Cerebellar cortex (tissue), 1 donor: Measurements from ENCODE around the gene IL11.

Experiments
- DNase-seq: peaks from one replicate; pipeline ENCODE4 v3.0.0-alpha.2; 2015; ENCODE audit warnings: low spot score

IL11 gene

DNA sequence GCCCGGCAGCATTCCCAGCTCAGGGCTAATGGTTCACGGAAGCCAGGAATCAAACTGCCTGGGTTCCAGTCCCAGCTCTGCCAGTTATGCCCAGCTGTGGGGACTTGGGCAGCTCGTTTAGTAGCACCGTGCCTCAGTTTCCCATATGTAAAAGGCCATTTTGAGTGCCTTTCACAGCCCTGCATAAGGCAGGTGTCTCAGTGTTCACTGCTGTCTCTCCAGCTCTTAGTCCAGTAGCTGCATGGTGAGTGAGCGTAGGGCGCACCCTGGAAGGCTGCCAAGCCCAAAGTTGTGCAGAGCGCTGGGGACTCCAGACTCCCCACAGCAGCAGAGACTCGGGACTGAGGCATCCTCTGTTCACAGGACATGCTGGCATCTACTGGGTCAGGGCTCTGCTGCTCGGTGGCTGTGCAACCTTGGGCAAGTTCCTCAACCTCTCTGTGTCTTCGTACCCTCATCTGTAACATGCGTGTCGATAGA lies 21.0 kb upstream of the IL11 start:
- no peak for DNase-seq

DNA sequence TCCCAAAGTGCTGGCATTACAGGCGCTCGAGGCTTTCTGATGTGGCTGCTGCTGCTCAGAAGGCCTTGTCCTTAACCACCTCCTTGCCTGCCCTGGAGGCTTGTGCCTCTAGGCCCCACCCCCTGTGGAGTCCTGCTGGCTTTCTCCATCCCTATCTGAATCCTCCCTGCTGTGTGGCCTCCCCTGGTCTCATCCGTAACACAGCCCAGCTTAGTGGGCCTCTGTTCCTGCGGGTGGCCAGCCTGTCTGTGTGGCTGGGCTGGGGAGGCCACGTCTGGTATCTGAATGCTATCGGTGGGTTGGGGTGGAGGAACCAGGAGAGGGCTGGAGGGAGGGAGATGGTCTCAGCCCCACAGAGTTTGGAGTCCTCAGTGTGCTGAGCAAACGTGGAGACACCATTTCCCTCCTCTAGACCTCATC lies 20.2 kb upstream of the IL11 start:
- no peak for DNase-seq

DNA sequence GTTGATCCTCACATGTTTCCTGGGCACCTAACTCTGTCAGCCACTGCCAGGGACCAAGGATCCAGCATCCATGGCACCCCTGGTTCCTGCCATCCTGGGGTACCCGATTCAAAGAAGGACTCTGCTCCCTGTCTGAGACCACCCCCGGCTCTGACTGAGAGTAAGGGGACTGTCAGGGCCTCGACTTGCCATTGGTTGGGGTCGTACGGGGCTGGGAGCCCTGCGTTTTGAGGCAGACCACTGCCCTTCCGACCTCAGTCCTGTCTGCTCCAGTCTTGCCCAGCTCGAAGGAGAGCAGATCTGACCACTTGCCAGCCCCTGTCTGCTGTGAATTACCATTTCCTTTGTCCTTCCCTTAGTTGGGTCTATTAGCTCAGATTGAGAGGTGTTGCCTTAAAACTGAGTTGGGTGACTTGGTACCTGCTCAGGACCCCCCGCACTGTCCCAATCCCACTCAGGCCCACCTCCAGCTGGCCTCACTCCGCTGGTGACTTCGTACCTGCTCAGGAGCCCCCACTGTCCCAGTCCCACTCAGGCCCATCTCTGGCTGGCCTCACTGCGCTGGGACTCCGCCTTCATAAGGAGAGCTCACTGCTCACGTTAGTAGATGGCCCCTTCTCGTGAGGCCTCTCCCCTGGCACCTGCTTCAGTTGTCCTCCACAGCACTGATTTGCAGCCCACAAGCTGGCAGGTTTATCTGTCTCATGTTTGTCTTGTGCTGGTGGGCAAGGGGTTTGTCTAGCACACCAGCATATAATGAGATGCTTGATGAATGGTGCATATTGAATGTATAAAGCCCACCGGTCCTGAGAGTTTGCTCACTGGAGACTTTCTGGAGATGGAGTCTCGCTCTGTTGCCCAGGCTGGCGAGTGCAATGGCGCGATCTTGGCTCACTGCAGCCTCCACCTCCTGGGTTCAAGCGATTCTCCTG lies 19.4 kb upstream of the IL11 start:
- no peak for DNase-seq

DNA sequence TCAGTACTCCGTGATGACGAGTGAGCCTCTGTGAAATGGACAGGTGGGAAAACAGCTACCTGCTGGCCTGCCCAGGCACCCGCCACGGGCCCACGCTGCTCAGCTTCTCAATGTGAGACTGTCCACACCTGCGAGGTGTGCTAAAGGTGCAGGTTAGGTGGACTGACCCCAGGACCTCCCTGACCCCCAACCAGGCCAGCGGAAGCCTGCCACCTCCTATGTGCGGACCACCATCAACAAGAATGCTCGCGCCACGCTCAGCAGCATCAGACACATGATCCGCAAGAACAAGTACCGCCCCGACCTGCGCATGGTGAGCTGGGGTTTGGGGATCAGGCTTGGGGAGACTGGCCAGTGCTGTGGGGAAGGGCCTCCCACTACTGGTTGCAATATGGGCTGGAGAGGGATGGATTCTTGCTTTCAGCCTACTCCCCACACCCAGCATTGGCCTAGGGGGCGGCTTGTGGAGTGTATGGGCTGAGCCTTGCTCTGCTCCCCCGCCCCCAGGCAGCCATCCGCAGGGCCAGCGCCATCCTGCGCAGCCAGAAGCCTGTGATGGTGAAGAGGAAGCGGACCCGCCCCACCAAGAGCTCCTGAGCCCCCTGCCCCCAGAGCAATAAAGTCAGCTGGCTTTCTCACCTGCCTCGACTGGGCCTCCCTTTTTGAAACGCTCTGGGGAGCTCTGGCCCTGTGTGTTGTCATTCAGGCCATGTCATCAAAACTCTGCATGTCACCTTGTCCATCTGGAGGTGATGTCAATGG lies 17.7 kb upstream of the IL11 start:
- no peak for DNase-seq

DNA sequence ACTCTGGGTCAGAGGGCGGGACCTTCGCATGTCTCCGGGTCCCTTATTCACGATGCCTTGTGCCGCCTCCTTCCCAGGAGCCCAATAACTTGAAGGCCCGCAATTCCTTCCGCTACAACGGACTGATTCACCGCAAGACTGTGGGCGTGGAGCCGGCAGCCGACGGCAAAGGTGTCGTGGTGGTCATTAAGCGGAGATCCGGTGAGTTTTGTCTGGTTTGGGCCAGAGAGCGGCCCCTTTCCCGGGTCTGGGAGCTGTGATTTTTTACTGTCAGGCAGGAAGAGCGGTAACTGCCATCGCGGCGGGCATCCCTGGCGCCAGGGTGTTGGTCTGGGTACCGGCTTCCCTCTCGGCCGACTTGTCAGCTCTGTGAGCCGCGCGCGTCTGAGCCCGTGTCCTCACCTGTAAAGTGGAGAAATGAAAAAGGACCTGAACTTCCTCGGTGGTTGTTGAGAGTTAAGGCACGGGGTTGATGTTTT lies 16.3 kb upstream of the IL11 start:
- no peak for DNase-seq

DNA sequence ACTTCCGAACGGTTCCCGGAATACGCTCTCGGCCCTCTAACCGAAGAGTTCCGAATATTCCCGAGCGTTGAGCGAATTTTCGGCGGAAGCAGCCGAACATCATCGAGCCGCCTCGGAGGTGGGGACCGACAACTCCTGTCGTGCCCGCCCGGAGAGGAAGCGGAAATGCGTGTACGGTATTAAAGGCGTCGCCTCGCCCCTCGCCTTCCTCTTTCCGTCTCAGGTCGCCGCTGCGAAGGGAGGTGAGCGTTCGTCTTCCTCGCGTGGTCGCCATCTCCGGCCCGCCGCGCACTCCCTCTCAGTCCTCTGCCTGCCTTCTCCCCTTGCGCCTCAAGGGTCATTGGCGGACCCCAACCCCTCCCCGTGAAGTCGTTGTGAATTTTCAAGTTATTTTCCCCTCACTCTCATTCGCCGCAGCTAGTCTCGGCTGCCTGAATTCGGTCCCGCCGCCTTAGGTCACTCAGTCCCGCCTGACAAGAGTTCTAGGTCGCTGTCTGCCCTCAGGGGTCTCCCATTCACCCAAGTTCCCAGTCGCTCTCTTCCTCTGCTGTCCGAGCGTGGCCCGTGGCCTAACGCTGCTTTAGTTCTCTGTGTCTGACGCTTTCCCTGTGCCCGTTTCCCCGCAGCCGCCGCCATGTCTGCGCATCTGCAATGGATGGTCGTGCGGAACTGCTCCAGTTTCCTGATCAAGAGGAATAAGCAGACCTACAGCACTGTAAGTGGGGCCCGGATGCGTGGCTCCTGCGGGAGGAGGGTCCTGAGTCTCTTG lies 15.6 kb upstream of the IL11 start, which contains the start of gene RPL28:
Gene RPL28, plus strand, starts transcription at position 209 of the 769 bp plus-strand sequence. Its CDS starts 426 bp downstream, at position 635.
- DNase-seq, result peak; percentile 99

DNA sequence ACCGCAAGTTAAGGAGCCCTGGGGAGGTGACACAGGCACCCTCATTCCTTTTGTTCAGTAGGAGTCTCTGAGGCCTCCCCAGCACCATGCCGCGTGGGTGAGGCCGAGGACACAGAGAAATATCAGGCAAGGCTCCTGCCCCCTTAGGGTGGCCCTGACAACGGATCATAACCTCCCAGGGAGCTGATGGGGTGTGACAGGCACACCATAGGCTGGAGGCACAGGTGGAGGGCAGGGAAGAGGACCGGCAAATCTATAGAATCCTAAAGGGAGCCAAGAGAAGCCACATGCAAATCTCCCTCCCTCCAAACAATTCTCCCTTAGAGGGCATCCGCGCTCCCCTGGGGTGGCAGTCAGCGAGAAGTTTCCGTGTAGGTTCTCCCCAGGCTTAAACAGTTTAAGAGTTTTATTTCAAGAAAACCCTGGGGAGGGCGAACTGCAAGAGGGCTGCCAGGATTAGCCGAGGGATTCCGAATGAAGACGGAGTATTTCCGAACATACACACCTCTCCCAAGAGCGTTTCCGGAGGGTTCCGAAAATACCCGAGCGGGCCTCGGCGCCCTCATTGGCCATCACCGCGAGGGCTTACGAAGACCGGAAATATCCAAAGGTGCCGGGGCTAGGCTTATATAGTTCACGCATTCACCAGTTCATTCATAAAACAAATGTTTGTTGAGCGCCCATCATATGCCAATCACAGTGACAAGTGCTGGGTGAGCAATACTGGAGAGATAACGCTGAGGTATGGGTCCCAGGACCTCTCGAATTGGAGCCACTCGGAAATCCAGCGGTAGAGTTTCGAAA lies 14.9 kb upstream of the IL11 start:
- DNase-seq, result peak; percentile 98

DNA sequence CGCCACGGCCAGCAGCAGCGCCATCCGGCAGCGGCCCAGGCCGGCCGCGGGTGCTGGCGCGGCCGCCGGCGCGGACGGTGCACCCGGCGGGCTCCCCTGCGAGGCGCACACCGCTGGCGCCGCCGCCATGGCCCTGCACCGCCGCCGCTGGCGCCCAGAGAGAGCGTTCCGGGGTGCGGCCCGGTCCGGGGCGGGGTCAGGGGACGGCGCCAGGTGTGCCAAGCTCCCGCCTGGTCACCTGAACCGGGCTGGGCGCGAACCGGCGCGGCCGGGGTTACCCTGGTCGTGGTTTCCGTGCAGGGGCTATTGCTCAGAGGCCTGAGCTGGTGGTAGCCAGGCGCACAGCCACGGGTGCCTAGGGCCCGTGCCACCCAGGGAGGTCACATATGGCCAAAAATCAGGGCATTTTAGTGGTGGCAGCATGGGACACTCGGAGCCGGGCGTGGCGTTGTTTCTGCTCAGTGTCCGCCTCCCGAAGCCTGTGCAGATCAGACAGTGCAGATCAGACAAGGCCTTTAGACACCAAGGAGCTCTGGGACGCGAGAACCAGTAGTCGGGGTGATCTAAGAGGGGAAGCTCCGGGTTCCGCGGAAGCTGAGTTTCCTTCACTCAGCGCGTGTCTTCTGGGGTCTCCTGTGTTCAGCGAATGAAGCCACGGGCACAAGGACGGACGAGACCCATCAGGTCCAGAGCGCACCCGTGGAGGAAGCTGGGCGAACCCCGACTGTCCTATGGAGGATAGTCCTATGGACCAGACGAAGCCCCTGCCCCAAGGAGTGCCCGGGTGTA lies 14.1 kb upstream of the IL11 start, which contains the start of gene TMEM238:
Gene TMEM238, minus strand, starts transcription at position 162 of the 789 bp plus-strand sequence. Its CDS starts 33 bp downstream, at position 129.
- no peak for DNase-seq

DNA sequence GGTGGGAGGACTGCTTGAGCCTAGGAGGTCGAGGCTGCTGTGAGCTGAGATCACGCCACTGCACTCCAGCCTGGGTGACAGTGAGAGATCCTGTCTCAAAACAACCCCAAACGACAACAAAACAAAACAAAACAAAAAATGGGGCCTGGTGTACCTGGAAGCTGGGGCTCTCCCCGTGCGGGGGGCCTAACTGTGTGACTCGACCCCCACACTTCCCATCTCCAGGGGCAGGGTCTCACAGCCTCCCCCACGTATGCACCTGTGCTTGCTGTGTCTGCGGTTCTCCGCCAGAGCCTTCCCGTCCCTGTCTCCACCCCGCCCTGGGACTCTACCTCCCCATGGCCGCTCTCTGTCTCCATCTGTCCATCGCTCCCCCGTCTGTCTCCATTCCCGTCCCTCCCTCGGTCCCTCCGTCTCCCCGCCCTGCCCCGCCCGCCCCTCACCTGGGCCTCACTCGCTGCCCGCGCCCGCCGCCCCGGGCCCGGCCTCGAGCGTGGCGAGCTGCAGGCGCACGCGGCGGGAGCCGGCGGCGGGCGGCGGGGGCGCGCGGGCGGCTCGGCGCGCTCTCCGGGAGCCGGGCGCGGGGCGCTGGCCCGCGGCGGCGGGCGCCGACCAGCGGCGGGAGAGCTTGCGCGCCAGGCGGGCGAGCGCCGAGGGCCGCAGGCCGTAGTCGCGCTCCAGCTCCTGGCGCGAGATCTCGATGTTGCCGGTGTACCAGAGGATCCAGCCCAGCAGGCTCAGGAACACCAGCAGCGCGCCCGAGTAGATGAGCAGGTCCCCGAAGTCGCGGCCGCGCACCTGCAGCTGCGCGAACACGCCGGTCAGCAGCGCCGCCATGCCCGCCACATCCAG lies 13.2 kb upstream of the IL11 start:
- DNase-seq, result no peak

DNA sequence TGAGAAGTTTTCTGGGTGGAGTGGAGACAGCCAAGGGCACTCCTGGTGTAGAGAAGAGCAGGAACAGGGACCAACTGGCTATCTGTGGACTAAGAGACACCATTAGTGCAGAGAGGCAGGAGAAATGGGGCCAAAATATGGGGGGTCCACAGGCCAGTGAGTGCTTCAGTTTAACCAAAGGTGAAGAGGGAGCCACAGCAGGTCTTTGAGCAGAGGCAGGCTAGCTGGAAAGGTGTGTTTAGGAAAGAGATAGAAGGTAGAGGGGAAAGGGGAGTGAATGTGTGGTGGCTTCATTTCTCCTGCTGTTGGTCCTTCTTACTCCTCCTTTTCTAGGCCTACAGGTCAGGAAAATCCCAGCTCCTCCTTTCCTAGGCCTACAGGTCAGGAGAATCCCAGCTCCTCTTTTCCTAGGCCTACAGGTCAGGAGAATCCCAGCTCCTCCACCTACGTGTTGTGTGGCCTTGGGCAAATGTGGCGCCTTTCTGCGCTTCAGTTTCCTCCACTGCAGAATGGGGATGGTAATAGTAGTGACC lies 12.3 kb upstream of the IL11 start:
- DNase-seq, result no peak

DNA sequence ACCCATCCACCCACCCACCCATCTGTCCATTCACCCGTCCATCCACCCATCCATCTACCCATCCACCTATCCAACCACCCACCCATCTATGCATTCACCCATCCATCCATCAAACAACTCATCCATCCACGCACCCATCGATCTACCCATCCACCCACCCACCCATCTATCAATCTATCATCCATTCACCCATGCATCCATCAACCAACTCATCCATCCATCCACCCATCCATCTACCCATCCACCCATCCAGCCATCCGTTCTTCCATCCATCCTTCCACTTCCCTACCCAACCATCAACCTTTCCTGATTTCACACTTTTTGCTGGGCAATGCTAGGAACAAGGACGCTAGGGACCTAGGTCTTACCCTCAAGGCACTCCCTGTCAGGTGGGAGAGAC lies 11.8 kb upstream of the IL11 start:
- DNase-seq, result no peak

DNA sequence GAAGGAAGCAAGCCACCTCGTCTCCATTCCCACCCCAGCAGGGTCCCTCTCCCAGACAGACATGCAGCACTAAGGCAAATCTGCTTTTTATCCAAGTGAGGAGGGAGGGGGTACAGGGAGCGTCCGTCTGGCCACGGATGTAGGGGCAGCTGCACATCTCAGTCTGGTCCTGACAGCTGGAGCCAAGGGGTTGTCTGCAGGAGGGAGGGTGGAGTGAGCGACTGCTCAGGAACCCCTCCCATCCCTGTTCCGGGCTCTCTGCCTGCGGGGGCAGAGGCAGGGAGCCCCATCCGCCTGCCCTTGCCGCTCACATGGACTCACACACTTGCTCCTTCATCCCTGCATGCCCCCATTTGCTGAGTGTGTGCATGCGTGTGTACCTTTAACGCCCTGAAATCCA lies 8.9 kb upstream of the IL11 start:
- DNase-seq, result no peak

DNA sequence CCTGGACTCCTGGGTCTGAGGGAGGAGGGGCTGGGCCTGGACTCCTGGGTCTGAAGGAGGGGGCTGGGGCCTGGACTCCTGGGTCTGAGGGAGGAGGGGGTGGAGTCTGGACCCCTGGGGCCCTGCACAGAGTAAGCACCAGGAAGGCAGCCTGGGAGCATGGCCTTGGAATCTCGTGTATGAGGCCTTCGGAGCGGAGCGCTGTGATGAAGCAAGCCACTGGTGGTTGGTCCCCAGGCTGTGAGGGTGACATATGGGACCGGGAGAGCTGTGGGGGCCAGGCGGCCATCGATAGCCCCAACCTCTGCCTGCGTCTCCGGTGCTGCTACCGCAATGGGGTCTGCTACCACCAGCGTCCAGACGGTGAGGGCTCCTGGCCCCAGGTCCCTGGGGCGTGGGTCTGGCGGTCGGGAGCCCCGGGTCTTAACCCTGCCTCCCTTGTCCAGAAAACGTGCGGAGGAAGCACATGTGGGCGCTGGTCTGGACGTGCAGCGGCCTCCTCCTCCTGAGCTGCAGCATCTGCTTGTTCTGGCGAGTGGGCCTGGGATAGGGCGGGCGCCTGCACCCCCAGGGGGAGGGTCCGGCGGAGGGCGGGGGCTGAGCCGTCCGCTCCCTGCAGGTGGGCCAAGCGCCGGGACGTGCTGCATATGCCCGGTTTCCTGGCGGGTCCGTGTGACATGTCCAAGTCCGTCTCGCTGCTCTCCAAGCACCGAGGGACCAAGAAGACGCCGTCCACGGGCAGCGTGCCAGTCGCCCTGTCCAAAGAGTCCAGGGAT lies 7.3 kb upstream of the IL11 start:
- no peak for DNase-seq

DNA sequence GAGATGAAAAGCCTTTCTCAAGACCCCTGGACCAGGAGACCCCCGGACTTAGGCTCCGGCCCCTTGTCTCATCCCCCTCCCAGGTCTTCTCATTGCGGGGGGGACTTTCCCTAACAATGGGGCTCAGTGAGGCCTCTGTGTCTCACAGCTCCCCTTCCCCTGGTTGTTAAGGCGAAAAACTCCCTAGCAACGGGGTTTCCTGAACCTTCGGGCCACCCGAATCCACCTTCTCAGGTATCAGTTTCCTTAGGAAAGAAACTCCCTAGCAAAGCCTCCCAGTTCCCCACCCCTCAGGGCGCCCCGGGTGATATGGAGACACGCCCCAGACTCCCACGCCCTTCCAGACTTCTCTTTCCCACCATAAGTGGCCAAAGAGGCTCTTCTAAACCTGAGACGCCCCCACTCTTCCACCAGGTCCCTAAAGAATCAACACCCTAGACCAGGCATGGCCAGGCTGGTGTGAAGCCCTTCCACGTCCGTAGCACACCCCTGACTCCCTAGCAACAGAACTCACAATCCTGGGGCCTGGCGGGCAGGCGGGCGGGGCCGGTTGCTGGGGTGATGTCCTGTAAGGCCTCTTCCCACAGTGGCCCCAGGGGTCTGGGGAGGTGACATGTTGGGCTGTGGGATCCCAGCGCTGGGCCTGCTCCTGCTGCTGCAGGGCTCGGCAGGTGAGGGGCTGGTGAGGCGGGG lies 6.1 kb upstream of the IL11 start, which contains the start of gene TMEM190:
Gene TMEM190, plus strand, starts transcription at position 586 of the 693 bp plus-strand sequence. Its CDS starts 28 bp downstream, at position 614.
- DNase-seq, result no peak

DNA sequence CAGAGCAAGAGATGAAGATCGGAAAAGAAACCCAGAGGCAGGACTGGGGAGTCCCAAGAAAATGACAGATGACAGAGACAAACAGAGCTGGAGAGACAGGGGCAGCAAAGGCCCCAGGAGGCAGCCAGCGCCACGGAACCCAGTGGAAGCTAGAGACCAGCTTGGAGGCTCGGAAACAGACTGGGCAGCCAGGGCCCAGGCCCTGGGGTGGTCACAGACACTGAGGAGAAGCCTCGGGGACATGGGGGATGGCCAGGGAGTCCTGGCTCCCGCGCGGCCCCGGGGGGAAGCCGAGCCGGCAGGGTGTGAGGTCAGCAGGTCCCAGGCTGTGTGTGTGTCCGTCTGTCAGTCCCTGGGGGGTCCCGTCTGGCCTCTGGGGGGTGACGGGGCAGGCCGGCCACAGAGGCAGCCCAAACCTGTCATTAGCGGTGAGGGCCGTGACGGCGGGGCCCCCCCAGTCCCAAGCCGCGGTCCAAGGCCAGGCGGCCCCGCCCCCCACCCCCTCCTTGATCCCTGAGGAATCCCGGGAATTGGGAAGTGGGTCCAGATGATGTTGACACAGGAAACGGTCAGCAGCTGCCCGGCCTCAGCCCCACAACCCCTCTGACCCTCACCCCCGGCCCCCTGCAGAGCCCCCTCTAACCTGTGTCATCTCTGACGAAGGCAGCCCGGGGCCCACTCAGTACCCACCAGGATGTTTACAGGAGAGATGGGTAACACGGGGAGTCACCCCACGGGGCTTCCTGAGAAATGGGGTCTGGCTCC lies 3.9 kb upstream of the IL11 start:
- no peak for DNase-seq

DNA sequence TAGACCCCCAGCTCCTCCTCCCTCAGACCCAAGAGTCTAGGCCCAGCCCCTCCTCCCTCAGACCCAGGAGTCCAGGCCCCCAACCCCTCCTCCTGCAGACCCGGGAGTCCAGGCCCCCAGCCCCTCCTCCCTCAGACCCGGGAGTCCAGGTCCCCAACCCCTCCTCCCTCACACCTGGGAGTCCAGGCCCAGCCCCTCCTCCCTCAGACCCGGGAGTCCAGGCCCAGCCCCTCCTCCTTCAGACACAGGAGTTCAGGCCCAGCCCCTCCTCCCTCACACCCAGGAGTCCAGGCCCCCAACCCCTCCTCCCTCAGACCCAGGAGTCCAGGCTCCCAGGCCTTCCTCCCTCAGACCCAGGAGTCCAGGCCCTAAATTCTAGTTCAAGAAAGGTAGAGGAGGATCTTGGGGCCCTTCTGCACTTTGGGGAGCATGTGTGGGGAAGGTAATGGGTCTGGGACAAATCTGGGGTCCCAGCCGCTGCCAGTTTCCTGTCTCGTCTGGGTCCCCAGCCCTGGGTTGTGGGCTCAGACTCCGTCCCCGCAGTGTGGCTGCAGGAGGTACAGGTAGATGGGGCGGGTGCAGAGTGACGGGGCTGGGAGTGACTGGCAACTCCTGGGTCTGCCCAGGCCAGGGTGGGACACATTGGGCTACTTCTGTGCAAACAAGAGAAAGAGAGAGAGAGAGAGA lies 3.2 kb upstream of the IL11 start:
- no peak for DNase-seq
